ENCODE results near the gene QRFPR. TPM values are rescaled to one million over a fixed set of nuclear protein-coding genes. Genes with fewer than 3 reads are reported as not detected.

The QRFPR gene
- total RNA-seq, 4 donors from 2014 or later = 0.44 TPM; not detected in 3

DNA sequence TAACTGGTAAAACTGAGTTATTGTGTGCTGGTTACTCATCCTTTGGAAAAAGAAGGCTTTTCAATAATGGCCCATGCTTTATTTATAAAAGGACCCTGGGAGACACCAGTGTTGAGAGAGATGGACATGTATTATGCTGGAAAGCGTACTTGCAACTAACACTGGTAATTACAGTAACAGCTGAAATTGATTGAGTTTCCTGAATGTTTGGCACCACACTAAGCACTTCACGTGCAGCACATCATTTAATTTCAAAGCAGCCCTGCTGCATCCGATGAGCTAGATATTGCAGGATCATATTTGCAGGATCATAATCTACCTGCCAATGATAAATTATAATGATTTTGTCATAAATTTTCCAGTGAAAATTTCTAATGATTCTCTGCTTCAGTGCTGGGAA is 81.5 kb downstream of the QRFPR start:
- TF ChIP-seq, protein P1, sequence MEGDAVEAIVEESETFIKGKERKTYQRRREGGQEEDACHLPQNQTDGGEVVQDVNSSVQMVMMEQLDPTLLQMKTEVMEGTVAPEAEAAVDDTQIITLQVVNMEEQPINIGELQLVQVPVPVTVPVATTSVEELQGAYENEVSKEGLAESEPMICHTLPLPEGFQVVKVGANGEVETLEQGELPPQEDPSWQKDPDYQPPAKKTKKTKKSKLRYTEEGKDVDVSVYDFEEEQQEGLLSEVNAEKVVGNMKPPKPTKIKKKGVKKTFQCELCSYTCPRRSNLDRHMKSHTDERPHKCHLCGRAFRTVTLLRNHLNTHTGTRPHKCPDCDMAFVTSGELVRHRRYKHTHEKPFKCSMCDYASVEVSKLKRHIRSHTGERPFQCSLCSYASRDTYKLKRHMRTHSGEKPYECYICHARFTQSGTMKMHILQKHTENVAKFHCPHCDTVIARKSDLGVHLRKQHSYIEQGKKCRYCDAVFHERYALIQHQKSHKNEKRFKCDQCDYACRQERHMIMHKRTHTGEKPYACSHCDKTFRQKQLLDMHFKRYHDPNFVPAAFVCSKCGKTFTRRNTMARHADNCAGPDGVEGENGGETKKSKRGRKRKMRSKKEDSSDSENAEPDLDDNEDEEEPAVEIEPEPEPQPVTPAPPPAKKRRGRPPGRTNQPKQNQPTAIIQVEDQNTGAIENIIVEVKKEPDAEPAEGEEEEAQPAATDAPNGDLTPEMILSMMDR (IDR thresholded peaks at IDR 0.05; ENCODE audit: low read depth) = no peak

DNA sequence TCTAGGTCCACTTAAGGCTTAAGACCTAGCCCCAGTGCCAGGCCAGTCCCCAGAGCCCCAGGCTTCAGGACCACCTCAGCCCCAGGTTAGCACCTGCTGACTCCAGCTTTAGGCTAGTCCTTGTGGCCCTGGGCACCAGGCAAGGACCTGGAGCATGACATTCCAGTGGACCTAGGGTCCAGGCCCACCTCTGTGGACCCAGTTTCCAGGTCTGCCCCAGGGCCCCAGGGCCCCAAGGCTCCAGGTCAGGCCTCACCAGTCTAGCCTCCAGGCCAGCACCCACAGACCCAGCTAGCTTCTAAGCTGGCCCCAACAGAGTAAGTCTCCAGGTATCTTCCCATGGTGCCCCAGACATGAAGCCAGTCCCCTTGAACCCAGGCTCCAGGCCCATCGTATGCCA is 97.5 kb downstream of the QRFPR start:
- TF ChIP-seq, protein P1 (IDR thresholded peaks at IDR 0.05; ENCODE audit: low read depth) = no peak

DNA sequence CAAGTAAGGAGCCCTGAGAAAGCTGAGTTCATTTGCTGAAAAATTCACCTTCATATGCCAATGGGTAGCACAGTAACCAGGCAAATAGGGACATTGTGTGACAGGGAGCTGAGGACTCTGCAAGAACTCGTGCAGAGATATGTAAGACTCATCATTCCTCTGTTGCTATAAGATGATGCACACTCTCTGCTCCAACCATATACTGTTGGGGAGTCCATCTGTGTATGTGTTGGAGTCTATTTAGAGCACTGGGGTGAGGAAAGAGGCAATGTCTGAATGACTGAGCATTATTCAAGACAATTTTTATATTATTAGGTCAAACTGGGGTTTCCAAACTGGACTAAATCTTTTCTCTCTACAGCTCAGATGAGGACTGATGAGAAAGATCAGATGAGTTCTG is 100.4 kb downstream of the QRFPR start:
- TF ChIP-seq, protein P1 (IDR thresholded peaks at IDR 0.05; ENCODE audit: low read depth) = no peak

DNA sequence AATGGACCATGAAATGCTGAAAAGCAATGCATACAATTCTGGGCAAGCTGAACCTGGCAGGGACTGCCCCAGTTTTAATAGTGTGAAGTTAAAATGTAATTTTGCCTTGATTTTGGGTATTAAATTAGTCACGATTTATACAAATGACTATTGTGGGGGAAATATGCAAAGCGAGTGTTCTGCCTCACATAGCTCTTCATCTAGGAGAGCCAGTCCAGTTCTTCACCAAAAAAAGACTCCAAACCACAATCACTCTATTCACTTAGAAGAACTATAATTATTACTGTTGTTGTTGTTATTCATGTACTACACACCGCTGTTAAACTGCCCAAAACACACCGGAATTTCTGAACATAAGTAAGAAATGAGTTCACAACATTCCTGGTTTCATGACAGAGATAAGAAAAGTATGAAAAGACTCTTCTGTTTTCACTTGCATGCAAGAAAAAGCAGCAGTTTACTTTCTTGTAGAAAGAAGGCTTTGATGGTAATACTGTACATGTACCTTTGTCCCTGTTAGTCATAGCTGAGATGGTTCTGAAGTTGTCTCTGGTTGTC is 101.9 kb downstream of the QRFPR start:
- TF ChIP-seq, protein P1 (IDR thresholded peaks at IDR 0.05; ENCODE audit: low read depth) = no peak

Small RNAs within 50 kb of the gene (small RNA-seq; reads per million reads assigned to genes)
- 0.49 reads per million for gene RF00019

Other genes with a start within 250 kb of the QRFPR start
- gene TNIP3, start 216.7 kb downstream of the QRFPR start, total RNA-seq = under 1 TPM in 1 of 4 donors, not detected in 3; 0.34 TPM